OCI-LY1 (cell line): ENCODE results near the gene CYP2E1.

Experiments used
- H2AFZ ChIP-seq: fragments of 200-600 bp; sonication (generic), shearing (Covaris generic); 2 replicates; pipeline ENCODE4 v1.6.0; 2014; ENCODE audit warnings: antibody characterized with exemption, mild to moderate bottlenecking, low read length
- H3F3A ChIP-seq: fragments of 200-600 bp; sonication (generic), shearing (Covaris generic); 2 replicates; pipeline ENCODE4 v1.6.0; 2014; ENCODE audit warnings: mild to moderate bottlenecking, antibody characterized with exemption, low read length, moderate library complexity; ENCODE audit not compliant: insufficient read depth
- H3K27ac ChIP-seq: fragments of 200-600 bp; sonication (generic); 2 replicates; pipeline ENCODE4 v1.5.1; 2014; ENCODE audit warnings: low read length, mixed run types, mild to moderate bottlenecking, low read depth; ENCODE audit not compliant: poor library complexity, severe bottlenecking
- H3K27me3 ChIP-seq: fragments of 200-600 bp; sonication (generic); 2 replicates; pipeline ENCODE4 v1.6.0; 2014; ENCODE audit warnings: antibody characterized with exemption, mild to moderate bottlenecking, low read length, moderate library complexity; ENCODE audit not compliant: insufficient read depth
- H3K36me3 ChIP-seq: fragments of 200-600 bp; sonication (generic); 2 replicates; pipeline ENCODE4 v1.6.1; 2014; ENCODE audit warnings: mild to moderate bottlenecking, antibody characterized with exemption, low read length, moderate library complexity, mixed read lengths; ENCODE audit not compliant: insufficient read depth
- H3K4me1 ChIP-seq: fragments of 200-600 bp; sonication (generic); 2 replicates; pipeline ENCODE4 v1.5.1; 2014; ENCODE audit warnings: mild to moderate bottlenecking, low read length, moderate library complexity; ENCODE audit not compliant: insufficient read depth, severe bottlenecking
- H3K4me2 ChIP-seq: fragments of 200-600 bp; sonication (generic), shearing (Covaris generic); 2 replicates; pipeline ENCODE4 v1.6.1; 2014; ENCODE audit warnings: low read length
- H3K4me3 ChIP-seq: fragments of 200-600 bp; sonication (generic); 2 replicates; pipeline ENCODE4 v1.5.1; 2014; ENCODE audit warnings: low read length, low read depth, mild to moderate bottlenecking, mixed read lengths; ENCODE audit not compliant: poor library complexity, severe bottlenecking
- H3K79me2 ChIP-seq: fragments of 200-600 bp; shearing (Covaris generic); 2 replicates; pipeline ENCODE4 v1.6.1; 2016; ENCODE audit warnings: mixed run types, low read length, mixed read lengths; ENCODE audit not compliant: insufficient read depth
- H3K9ac ChIP-seq: fragments of 200-600 bp; sonication (generic), shearing (Covaris generic); 2 replicates; pipeline ENCODE4 v1.6.1; 2014; ENCODE audit warnings: mild to moderate bottlenecking, low read length, mixed read lengths
- H3K9me2 ChIP-seq: fragments of 200-600 bp; sonication (generic), shearing (Covaris generic); 2 replicates; pipeline ENCODE4 v1.6.1; 2014; ENCODE audit warnings: low read depth, mild to moderate bottlenecking, low read length, mixed read lengths
- H3K9me3 ChIP-seq: fragments of 200-600 bp; shearing (Covaris generic); 2 replicates; pipeline ENCODE4 v1.6.1; 2014; ENCODE audit warnings: low read length, mixed read lengths
- H4K20me1 ChIP-seq: fragments of 200-600 bp; sonication (generic), shearing (Covaris generic); 2 replicates; pipeline ENCODE4 v1.6.0; 2016; ENCODE audit warnings: mild to moderate bottlenecking, low read length; ENCODE audit not compliant: insufficient read depth
- EZH2 ChIP-seq: fragments of 200-600 bp; sonication (generic), shearing (Covaris generic); IDR thresholded peaks from 2 replicates; pipeline ENCODE4 v1.8.0; 2017; ENCODE audit warnings: borderline replicate concordance, mixed run types, mild to moderate bottlenecking, antibody characterized with exemption, low read length, moderate library complexity, mixed read lengths
- TF ChIP-seq, protein P1 (sequence below): fragments of 200-600 bp; sonication (generic), shearing (Covaris generic); IDR thresholded peaks from 2 replicates; pipeline ENCODE4 v1.5.1; 2017; ENCODE audit warnings: mild to moderate bottlenecking, antibody characterized with exemption, low read length, moderate library complexity, mixed read lengths

Gene CYP2E1

DNA sequence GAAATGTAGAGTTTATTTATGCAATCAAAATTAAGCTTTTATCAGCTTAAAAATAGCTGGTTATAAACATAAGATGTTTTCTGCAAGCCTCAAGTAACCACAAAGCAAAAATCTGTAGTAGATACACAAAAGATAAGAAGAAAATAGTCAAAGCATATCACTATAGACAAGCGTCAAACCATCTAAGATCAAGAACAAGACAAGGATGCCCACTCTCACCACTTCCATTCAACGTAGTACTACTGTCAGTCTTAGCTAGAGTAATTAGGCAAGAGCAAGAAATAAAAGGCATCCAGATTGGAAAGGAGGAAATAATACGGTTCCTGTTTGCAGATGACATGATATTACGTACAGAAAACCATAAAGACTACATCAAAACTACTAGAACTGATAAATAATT lies 17.5 kb upstream of the CYP2E1 start:
- Histone ChIP-seq H3K27me3 (no peaks in the 10 kb centered on the region), H3K4me1 (no peaks in the 10 kb centered on the region), H4K20me1 (no peaks in the 10 kb centered on the region), H3K9me3 (0 out of 2 replicates have a peak, but pooled peaks cover 5% of the 10 kb centered on the region), H3K9ac (no peak overlapping the region), H3K9me2 (no peaks in the 10 kb centered on the region), H3K4me3 (no peak overlapping the region), H3K36me3 (no peaks in the 10 kb centered on the region), H3K79me2 (no peaks in the 10 kb centered on the region), H3K4me2 (no peak overlapping the region), H3K27ac (no peak overlapping the region), H3F3A (no peaks in the 10 kb centered on the region), H2AFZ (no peak overlapping the region)
- TF ChIP-seq, protein P1, sequence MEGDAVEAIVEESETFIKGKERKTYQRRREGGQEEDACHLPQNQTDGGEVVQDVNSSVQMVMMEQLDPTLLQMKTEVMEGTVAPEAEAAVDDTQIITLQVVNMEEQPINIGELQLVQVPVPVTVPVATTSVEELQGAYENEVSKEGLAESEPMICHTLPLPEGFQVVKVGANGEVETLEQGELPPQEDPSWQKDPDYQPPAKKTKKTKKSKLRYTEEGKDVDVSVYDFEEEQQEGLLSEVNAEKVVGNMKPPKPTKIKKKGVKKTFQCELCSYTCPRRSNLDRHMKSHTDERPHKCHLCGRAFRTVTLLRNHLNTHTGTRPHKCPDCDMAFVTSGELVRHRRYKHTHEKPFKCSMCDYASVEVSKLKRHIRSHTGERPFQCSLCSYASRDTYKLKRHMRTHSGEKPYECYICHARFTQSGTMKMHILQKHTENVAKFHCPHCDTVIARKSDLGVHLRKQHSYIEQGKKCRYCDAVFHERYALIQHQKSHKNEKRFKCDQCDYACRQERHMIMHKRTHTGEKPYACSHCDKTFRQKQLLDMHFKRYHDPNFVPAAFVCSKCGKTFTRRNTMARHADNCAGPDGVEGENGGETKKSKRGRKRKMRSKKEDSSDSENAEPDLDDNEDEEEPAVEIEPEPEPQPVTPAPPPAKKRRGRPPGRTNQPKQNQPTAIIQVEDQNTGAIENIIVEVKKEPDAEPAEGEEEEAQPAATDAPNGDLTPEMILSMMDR, result no peak
- TF ChIP-seq EZH2, result no peak

DNA sequence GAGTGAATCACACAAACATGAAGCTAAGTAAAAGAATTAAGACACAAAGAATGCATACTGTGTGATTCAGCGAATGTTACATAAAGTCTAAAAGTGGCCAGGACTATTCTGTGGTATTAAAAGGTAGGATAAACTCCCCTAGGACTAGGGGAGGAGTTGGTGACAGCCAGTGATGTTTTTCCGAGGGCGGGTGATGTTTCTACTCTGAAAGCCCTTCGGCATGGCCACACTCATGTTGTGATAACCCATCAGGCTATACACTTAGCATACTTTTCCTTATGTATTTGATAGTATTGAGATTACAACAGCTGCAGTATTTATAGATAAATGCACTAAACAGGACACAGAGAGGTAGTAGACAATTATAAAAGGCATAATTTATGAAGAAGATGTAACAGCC lies 15.8 kb upstream of the CYP2E1 start:
- Histone ChIP-seq H3K79me2 (no peaks in the 10 kb centered on the region), H3F3A (no peaks in the 10 kb centered on the region), H4K20me1 (no peaks in the 10 kb centered on the region), H3K4me3 (no peak overlapping the region), H3K4me1 (no peaks in the 10 kb centered on the region), H3K36me3 (no peaks in the 10 kb centered on the region), H3K27me3 (no peaks in the 10 kb centered on the region), H3K4me2 (no peak overlapping the region), H3K9me3 (0 out of 2 replicates have a peak, but pooled peaks cover 5% of the 10 kb centered on the region), H2AFZ (no peak overlapping the region), H3K9me2 (no peaks in the 10 kb centered on the region), H3K27ac (no peak overlapping the region), H3K9ac (no peak overlapping the region)
- TF ChIP-seq, protein P1, result no peak
- no peak for TF ChIP-seq EZH2

DNA sequence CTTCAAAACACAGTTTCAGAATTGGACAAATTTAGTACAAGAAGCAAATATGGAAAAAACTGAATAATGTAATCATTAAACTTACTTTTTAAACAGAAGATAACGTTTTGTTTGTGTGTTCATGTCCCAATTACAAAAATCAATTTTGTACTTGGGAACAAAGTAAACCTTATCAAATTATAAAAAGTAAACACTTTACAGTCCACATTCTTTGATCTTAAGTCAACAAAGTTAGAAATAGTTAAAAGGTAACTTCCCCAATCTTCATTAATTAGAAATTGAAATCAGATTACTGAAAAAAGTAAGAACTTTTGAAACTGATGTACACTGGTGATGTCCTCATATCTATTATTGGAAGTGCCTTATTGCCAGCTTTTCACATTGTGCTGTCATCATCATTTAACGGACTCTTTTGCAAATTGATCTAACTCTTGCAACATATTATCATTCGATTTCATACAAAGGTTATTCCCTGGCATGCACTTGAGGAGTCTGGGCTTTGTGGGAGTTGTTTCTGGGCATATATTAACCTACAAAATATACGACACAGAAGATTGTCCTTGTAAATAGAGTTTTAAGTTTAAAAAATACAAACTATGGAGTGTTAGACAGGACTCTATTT lies 15.1 kb upstream of the CYP2E1 start:
- no peak overlapping the region for H3K27ac ChIP-seq
- no peaks in the 10 kb centered on the region for H4K20me1 ChIP-seq
- no peaks in the 10 kb centered on the region for H3F3A ChIP-seq
- no peaks in the 10 kb centered on the region for H3K9me2 ChIP-seq
- TF ChIP-seq EZH2, result no peak
- TF ChIP-seq, protein P1, result no peak
- H3K27me3 ChIP-seq, result no peaks in the 10 kb centered on the region
- no peak overlapping the region for H2AFZ ChIP-seq
- H3K4me2 ChIP-seq, result no peak overlapping the region
- H3K79me2 ChIP-seq, result no peaks in the 10 kb centered on the region
- no peaks in the 10 kb centered on the region for H3K36me3 ChIP-seq
- no peak overlapping the region for H3K9ac ChIP-seq
- H3K4me1 ChIP-seq, result no peaks in the 10 kb centered on the region
- H3K9me3 ChIP-seq, result 0 out of 2 replicates have a peak, but pooled peaks cover 5% of the 10 kb centered on the region
- no peak overlapping the region for H3K4me3 ChIP-seq
